Uterus (tissue), 2 donors: Measurements from ENCODE around the gene SLC4A8.

ENCODE experiments used
- POLR2A ChIP-seq, 2 donors: fragments of 450-650 bp; IDR thresholded peaks; one replicate each; pipeline ENCODE4 v1.6.1; 2016; ENCODE audit warnings: antibody characterized with exemption in 2 of 2, mild to moderate bottlenecking in 1 of 2, moderate library complexity in 1 of 2
- TF ChIP-seq, protein P1 (sequence below), 4 experiments: fragments of 200-600 bp in 2 of 4; fragments of 450-650 bp in 2 of 4; sonication (generic) in 2 of 4; IDR thresholded peaks; one replicate each; pipeline ENCODE4 v1.5.1; 2016 to 2019; ENCODE audit warnings: antibody characterized with exemption in 4 of 4, mild to moderate bottlenecking in 2 of 4, moderate library complexity in 1 of 4

DNA sequence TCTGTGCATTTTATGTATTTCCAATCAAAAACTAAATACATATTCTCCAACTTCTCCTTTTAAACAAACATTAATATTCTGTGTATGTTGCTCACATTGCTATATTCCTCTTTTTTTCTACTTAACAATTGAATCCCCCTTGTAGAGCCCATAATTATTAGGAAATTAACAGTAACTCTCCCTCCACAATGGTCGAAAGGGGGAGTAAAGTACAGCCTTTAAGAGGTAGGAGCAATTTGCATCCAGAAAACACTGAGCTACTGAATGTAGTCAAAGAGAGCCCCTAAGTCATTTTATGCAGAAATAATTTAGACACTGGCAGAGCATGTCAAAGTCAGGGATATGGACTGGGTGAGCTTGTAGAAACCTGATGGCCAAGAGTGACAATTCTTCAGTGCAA is 109.2 kb downstream of the SLC4A8 start:
- TF ChIP-seq, protein P1, sequence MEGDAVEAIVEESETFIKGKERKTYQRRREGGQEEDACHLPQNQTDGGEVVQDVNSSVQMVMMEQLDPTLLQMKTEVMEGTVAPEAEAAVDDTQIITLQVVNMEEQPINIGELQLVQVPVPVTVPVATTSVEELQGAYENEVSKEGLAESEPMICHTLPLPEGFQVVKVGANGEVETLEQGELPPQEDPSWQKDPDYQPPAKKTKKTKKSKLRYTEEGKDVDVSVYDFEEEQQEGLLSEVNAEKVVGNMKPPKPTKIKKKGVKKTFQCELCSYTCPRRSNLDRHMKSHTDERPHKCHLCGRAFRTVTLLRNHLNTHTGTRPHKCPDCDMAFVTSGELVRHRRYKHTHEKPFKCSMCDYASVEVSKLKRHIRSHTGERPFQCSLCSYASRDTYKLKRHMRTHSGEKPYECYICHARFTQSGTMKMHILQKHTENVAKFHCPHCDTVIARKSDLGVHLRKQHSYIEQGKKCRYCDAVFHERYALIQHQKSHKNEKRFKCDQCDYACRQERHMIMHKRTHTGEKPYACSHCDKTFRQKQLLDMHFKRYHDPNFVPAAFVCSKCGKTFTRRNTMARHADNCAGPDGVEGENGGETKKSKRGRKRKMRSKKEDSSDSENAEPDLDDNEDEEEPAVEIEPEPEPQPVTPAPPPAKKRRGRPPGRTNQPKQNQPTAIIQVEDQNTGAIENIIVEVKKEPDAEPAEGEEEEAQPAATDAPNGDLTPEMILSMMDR (IDR thresholded peaks at IDR 0.05), result no peak
- TF ChIP-seq POLR2A (IDR thresholded peaks at IDR 0.05), result no peak
